ENCODE measurements around the gene TUBB2B. TPM values are rescaled to one million over a fixed set of nuclear protein-coding genes. Genes with fewer than 3 reads are reported as not detected.

Gene TUBB2B
- polyA plus RNA-seq, 1 donor from 2014 or later = 3,172 TPM

- H3K9me2 ChIP-seq (ENCODE audit: insufficient read depth, low read length) = no peaks in the 10 kb centered on the region
- no peaks in the 10 kb centered on the region for H3F3A ChIP-seq (ENCODE audit: insufficient read depth, low read length, poor library complexity, severe bottlenecking)
- no peaks in the 10 kb centered on the region for H3K79me2 ChIP-seq (replicated peaks; ENCODE audit: insufficient read depth, low read length)
- H3K9ac ChIP-seq (ENCODE audit: low read length) = no peak overlapping the region
- H3K4me2 ChIP-seq (ENCODE audit: low read length) = no peak overlapping the region
- no peak overlapping the region for H2AFZ ChIP-seq (ENCODE audit: low read depth, low read length)
- no peak overlapping the region for H3K4me3 ChIP-seq (ENCODE audit: low read length)
- H3K36me3 ChIP-seq (ENCODE audit: insufficient read depth, low read length) = no peaks in the 10 kb centered on the region
- H3K27ac ChIP-seq (ENCODE audit: low read length) = no peak overlapping the region
- H3K27me3 ChIP-seq (ENCODE audit: insufficient read depth, low read depth, low read length) = no peaks in the 10 kb centered on the region
- TF ChIP-seq POLR2AphosphoS5 (IDR thresholded peaks at IDR 0.05) (no peak), RAD21 (conservative IDR thresholded peaks at IDR 0.05) (no peak), REST (IDR thresholded peaks at IDR 0.05; ENCODE audit: borderline replicate concordance) (no peak), CTCF (IDR thresholded peaks at IDR 0.05; ENCODE audit: poor library complexity, severe bottlenecking) (no peak), EP300 (conservative IDR thresholded peaks at IDR 0.05; ENCODE audit: poor library complexity, severe bottlenecking) (no peak), MXI1 (conservative IDR thresholded peaks at IDR 0.05; ENCODE audit: poor library complexity, severe bottlenecking) (no peak), EZH2 (IDR thresholded peaks at IDR 0.05; ENCODE audit: borderline replicate concordance, insufficient read depth, low read length, poor library complexity, severe bottlenecking) (no peak), SMC3 (conservative IDR thresholded peaks at IDR 0.05; ENCODE audit: poor library complexity) (no peak), TAF1 (IDR thresholded peaks at IDR 0.05; ENCODE audit: low read depth) (no peak)
- H3K9me3 ChIP-seq (ENCODE audit: low read length) = no peaks in the 10 kb centered on the region
- H4K20me1 ChIP-seq (ENCODE audit: insufficient read depth) = no peaks in the 10 kb centered on the region
Observed at GRCh38 chr6:3210024-3210610, 17.3 kb downstream of the TUBB2B start.

- Histone ChIP-seq H3K9me2 (ENCODE audit: insufficient read depth, low read length) (no peaks in the 10 kb centered on the region), H3F3A (ENCODE audit: insufficient read depth, low read length, poor library complexity, severe bottlenecking) (no peaks in the 10 kb centered on the region), H2AFZ (ENCODE audit: low read depth, low read length) (no peak overlapping the region), H3K9ac (ENCODE audit: low read length) (no peak overlapping the region), H3K4me2 (ENCODE audit: low read length) (no peak overlapping the region), H3K79me2 (replicated peaks; ENCODE audit: insufficient read depth, low read length) (no peaks in the 10 kb centered on the region), H3K27ac (ENCODE audit: low read length) (no peak overlapping the region), H3K36me3 (ENCODE audit: insufficient read depth, low read length) (no peaks in the 10 kb centered on the region), H3K4me3 (ENCODE audit: low read length) (no peak overlapping the region), H3K27me3 (ENCODE audit: insufficient read depth, low read depth, low read length) (no peaks in the 10 kb centered on the region), H4K20me1 (ENCODE audit: insufficient read depth) (no peaks in the 10 kb centered on the region), H3K9me3 (ENCODE audit: low read length) (no peaks in the 10 kb centered on the region)
- TF ChIP-seq REST (IDR thresholded peaks at IDR 0.05; ENCODE audit: borderline replicate concordance) (no peak), CTCF (IDR thresholded peaks at IDR 0.05; ENCODE audit: poor library complexity, severe bottlenecking) (peak; percentile 45), RAD21 (conservative IDR thresholded peaks at IDR 0.05) (peak; percentile 61), SMC3 (conservative IDR thresholded peaks at IDR 0.05; ENCODE audit: poor library complexity) (peak; percentile 56)
Observed at GRCh38 chr6:3209114-3210023, 18.1 kb downstream of the TUBB2B start.
